SK-N-SH treated with all-trans-retinoic acid at 6 μM for 48 hours (cell line): ENCODE measurements around the gene ERVK3-1.

ENCODE experiments used
- CSDC2 ChIP-seq: fragments of 250-450 bp; sonication (Bioruptor Pico); IDR thresholded peaks from 2 replicates; pipeline ENCODE4 v1.5.0; 2020; ENCODE audit warnings: mild to moderate bottlenecking, moderate library complexity
- OSR1 ChIP-seq: fragments of 250-450 bp; sonication (Bioruptor Pico); IDR thresholded peaks from 2 replicates; pipeline ENCODE4 v1.8.0; 2022; ENCODE audit warnings: moderate library complexity, mild to moderate bottlenecking, inconsistent platforms
- PPARA ChIP-seq: fragments of 250-450 bp; sonication (Bioruptor Pico); IDR thresholded peaks from 2 replicates; pipeline ENCODE4 v1.5.0; 2020; ENCODE audit warnings: mild to moderate bottlenecking, borderline replicate concordance
- RARB ChIP-seq: fragments of 250-450 bp; sonication (Bioruptor Pico); IDR thresholded peaks from 2 replicates; pipeline ENCODE4 v1.8.0; 2021; ENCODE audit warnings: mild to moderate bottlenecking, moderate library complexity
- ZFP3 ChIP-seq: fragments of 250-450 bp; sonication (Bioruptor Pico); IDR thresholded peaks from 2 replicates; pipeline ENCODE4 v1.5.0; 2020; ENCODE audit warnings: mild to moderate bottlenecking, moderate library complexity
- ZFP30 ChIP-seq: fragments of 450-650 bp; formaldehyde crosslinking; IDR thresholded peaks from 2 replicates; pipeline ENCODE4 v1.5.0; 2022; ENCODE audit warnings: mild to moderate bottlenecking, moderate library complexity
- ZNF565 ChIP-seq: fragments of 450-650 bp; formaldehyde crosslinking; conservative IDR thresholded peaks from 2 replicates; pipeline ENCODE4 v1.5.0; 2020; ENCODE audit warnings: low read depth, mild to moderate bottlenecking, moderate library complexity
- ZNF70 ChIP-seq: fragments of 450-650 bp; formaldehyde crosslinking; IDR thresholded peaks from 2 replicates; pipeline ENCODE4 v1.5.0; 2020; ENCODE audit warnings: mild to moderate bottlenecking, moderate library complexity
- TF ChIP-seq, protein P1 (sequence below): fragments of 250-450 bp; sonication (Bioruptor Pico); IDR thresholded peaks from 2 replicates; pipeline ENCODE4 v1.5.0; 2020; ENCODE audit warnings: mild to moderate bottlenecking, moderate library complexity
- TF ChIP-seq, protein P2 (sequence below): fragments of 250-450 bp; sonication (Bioruptor Pico); IDR thresholded peaks from 2 replicates; pipeline ENCODE4 v1.5.1; 2020; ENCODE audit warnings: low read depth, mild to moderate bottlenecking, moderate library complexity
- TF ChIP-seq, protein P3 (sequence below): fragments of 250-450 bp; sonication (Bioruptor Pico); IDR thresholded peaks from 2 replicates; pipeline ENCODE4 v1.8.0; 2020; ENCODE audit warnings: mild to moderate bottlenecking, moderate library complexity, borderline replicate concordance
- TF ChIP-seq, protein P4 (sequence below): fragments of 250-450 bp; sonication (Bioruptor Pico); IDR thresholded peaks from 2 replicates; pipeline ENCODE4 v1.5.1; 2021; ENCODE audit warnings: mild to moderate bottlenecking, moderate library complexity

DNA sequence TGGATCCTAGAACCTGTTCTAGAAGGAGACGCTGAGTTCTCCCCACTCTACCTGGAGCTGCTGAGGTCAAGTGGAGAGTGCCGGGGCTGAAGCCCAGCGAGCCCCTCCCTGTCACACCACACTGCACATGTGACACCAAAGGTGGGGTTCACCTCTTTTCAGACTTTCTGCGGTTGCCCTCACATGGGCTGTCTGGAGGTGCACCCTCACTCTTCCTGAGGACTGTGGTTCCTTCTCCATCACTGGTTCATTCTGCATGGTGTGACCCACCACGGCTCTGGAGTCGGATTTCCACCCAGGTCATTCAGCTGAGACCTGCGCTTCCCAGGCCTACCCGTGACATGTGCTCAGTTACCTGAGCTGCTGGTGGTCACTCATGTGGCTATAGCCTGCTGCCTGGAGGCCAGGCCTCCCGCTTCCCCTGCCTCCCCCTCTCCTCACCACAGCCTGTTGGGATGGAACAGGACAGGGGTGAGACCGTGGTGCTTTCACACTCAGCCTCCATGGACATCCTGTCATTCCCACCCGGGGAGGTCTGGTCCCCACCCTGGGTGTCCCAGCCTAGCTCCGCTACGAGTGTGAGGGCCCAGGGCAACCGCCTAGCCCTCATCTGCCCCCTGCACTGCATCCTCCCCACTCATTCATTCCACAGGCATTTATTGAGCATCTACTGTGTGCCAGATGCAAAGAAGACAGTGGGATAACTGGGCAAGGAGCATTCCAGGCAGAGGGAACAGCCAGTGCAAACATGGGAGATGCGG lies 48.7 kb downstream of the ERVK3-1 start:
- TF ChIP-seq, protein P1, sequence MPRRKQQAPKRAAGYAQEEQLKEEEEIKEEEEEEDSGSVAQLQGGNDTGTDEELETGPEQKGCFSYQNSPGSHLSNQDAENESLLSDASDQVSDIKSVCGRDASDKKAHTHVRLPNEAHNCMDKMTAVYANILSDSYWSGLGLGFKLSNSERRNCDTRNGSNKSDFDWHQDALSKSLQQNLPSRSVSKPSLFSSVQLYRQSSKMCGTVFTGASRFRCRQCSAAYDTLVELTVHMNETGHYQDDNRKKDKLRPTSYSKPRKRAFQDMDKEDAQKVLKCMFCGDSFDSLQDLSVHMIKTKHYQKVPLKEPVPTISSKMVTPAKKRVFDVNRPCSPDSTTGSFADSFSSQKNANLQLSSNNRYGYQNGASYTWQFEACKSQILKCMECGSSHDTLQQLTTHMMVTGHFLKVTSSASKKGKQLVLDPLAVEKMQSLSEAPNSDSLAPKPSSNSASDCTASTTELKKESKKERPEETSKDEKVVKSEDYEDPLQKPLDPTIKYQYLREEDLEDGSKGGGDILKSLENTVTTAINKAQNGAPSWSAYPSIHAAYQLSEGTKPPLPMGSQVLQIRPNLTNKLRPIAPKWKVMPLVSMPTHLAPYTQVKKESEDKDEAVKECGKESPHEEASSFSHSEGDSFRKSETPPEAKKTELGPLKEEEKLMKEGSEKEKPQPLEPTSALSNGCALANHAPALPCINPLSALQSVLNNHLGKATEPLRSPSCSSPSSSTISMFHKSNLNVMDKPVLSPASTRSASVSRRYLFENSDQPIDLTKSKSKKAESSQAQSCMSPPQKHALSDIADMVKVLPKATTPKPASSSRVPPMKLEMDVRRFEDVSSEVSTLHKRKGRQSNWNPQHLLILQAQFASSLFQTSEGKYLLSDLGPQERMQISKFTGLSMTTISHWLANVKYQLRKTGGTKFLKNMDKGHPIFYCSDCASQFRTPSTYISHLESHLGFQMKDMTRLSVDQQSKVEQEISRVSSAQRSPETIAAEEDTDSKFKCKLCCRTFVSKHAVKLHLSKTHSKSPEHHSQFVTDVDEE (CRISPR knock-in tag), result no peak
- TF ChIP-seq ZFP30 (no peak), RARB (CRISPR knock-in tag) (no peak), PPARA (CRISPR knock-in tag) (no peak), ZNF565 (no peak), ZFP3 (CRISPR knock-in tag) (no peak), ZNF70 (CRISPR knock-in tag) (no peak), CSDC2 (CRISPR knock-in tag) (no peak), OSR1 (no peak)
- TF ChIP-seq, protein P2, sequence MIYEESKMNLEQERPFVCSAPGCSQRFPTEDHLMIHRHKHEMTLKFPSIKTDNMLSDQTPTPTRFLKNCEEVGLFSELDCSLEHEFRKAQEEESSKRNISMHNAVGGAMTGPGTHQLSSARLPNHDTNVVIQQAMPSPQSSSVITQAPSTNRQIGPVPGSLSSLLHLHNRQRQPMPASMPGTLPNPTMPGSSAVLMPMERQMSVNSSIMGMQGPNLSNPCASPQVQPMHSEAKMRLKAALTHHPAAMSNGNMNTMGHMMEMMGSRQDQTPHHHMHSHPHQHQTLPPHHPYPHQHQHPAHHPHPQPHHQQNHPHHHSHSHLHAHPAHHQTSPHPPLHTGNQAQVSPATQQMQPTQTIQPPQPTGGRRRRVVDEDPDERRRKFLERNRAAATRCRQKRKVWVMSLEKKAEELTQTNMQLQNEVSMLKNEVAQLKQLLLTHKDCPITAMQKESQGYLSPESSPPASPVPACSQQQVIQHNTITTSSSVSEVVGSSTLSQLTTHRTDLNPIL (CRISPR knock-in tag), result no peak
- TF ChIP-seq, protein P3, sequence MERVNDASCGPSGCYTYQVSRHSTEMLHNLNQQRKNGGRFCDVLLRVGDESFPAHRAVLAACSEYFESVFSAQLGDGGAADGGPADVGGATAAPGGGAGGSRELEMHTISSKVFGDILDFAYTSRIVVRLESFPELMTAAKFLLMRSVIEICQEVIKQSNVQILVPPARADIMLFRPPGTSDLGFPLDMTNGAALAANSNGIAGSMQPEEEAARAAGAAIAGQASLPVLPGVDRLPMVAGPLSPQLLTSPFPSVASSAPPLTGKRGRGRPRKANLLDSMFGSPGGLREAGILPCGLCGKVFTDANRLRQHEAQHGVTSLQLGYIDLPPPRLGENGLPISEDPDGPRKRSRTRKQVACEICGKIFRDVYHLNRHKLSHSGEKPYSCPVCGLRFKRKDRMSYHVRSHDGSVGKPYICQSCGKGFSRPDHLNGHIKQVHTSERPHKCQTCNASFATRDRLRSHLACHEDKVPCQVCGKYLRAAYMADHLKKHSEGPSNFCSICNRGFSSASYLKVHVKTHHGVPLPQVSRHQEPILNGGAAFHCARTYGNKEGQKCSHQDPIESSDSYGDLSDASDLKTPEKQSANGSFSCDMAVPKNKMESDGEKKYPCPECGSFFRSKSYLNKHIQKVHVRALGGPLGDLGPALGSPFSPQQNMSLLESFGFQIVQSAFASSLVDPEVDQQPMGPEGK (CRISPR knock-in tag), result no peak
- TF ChIP-seq, protein P4, sequence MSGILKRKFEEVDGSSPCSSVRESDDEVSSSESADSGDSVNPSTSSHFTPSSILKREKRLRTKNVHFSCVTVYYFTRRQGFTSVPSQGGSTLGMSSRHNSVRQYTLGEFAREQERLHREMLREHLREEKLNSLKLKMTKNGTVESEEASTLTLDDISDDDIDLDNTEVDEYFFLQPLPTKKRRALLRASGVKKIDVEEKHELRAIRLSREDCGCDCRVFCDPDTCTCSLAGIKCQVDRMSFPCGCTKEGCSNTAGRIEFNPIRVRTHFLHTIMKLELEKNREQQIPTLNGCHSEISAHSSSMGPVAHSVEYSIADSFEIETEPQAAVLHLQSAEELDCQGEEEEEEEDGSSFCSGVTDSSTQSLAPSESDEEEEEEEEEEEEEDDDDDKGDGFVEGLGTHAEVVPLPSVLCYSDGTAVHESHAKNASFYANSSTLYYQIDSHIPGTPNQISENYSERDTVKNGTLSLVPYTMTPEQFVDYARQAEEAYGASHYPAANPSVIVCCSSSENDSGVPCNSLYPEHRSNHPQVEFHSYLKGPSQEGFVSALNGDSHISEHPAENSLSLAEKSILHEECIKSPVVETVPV (CRISPR knock-in tag), result no peak
